B cell (primary cell): ENCODE measurements around the gene CRTAC1. TPM values are rescaled to one million over a fixed set of nuclear protein-coding genes. Genes with fewer than 3 reads are reported as not detected.

ENCODE experiments used
- ATAC-seq: fragments of 200-7000 bp; cut with Tn5 transposase; one replicate; pipeline ENCODE4 v1.10.0; 2021; ENCODE audit warnings: low read depth, mild to moderate bottlenecking, moderate number of reproducible peaks, moderate library complexity
- CTCF ChIA-PET: fragments of 350-600 bp; sonication (Branson Sonifier 250); formaldehyde crosslinking; loops from one replicate; lab custom pipeline; 2021; ENCODE audit warnings: antibody characterized with exemption, inconsistent platforms; lab: Charles Lee
- POLR2A ChIA-PET: fragments of 350-600 bp; sonication (Branson Sonifier 250); formaldehyde crosslinking; loops from one replicate; lab custom pipeline; 2021; ENCODE audit warnings: antibody characterized with exemption; lab: Charles Lee
- DNase-seq: peaks from one replicate; pipeline ENCODE4 v3.0.0; 2013
- H2AFZ ChIP-seq: 2 replicates; pipeline ENCODE4 v1.6.1; 2012; ENCODE audit warnings: mild to moderate bottlenecking, low read depth, low read length; ENCODE audit not compliant: insufficient read depth, poor library complexity, severe bottlenecking
- H3K27ac ChIP-seq, 2 donors: 1 replicate in 1 of 2; 2 replicates in 1 of 2; pipeline ENCODE4 v1.5.1; 2012 to 2013; ENCODE audit warnings: low read length in 2 of 2, mild to moderate bottlenecking in 2 of 2, moderate library complexity in 1 of 2
- H3K27me3 ChIP-seq, 4 experiments: fragments of 200-600 bp in 1 of 4; sonication (generic) in 1 of 4; replicated peaks in 1 of 4; 1 replicate in 2 of 4; 2 replicates in 2 of 4; pipeline versions ENCODE4 v1.6.1 to v1.7.0; 2013 to 2016; ENCODE audit warnings: low read length in 3 of 4, mild to moderate bottlenecking in 2 of 4, mixed read lengths in 1 of 4, moderate library complexity in 1 of 4; ENCODE audit not compliant: insufficient read depth in 4 of 4, control insufficient read depth in 3 of 4; ENCODE audit errors: control extremely low read depth in 1 of 4
- H3K36me3 ChIP-seq, 2 experiments: replicated peaks in 1 of 2; 1 replicate in 1 of 2; 2 replicates in 1 of 2; pipeline versions ENCODE4 v1.6.1 to v1.7.1; 2013; ENCODE audit warnings: low read length in 1 of 2; ENCODE audit not compliant: insufficient read depth in 2 of 2, control insufficient read depth in 1 of 2; ENCODE audit errors: control extremely low read depth in 1 of 2, extremely low read depth in 1 of 2
- H3K4me1 ChIP-seq, 2 donors: fragments of 200-600 bp in 1 of 2; sonication (generic) in 1 of 2; 1 replicate in 1 of 2; 2 replicates in 1 of 2; pipeline versions ENCODE4 v1.5.1 to v1.6.1; 2013 to 2017; ENCODE audit warnings: low read length in 2 of 2; ENCODE audit not compliant: control insufficient read depth in 2 of 2, insufficient read depth in 2 of 2
- H3K4me2 ChIP-seq: replicated peaks from 2 replicates; pipeline ENCODE3; 2012; ENCODE audit warnings: mild to moderate bottlenecking, low read depth, low read length; ENCODE audit not compliant: poor library complexity, severe bottlenecking
- H3K4me3 ChIP-seq, 5 experiments: fragments of 200-600 bp in 1 of 5; sonication (generic) in 1 of 5; 1 replicate in 3 of 5; 2 replicates in 2 of 5; pipeline versions ENCODE4 v1.5.1 to v1.7.0; 2011 to 2016; ENCODE audit warnings: low read length in 4 of 5, mild to moderate bottlenecking in 4 of 5, low read depth in 2 of 5, control low read depth in 1 of 5, moderate library complexity in 1 of 5; ENCODE audit not compliant: insufficient read depth in 1 of 5; ENCODE audit errors: control extremely low read depth in 1 of 5, extremely low read depth in 1 of 5
- H3K79me2 ChIP-seq: fragments of 200-600 bp; sonication (generic); one replicate; pipeline ENCODE4 v1.6.0; 2016; ENCODE audit warnings: low read length; ENCODE audit not compliant: control insufficient read depth, insufficient read depth
- H3K9ac ChIP-seq: fragments of 200-600 bp; sonication (generic); 2 replicates; pipeline ENCODE4 v1.6.1; 2017; ENCODE audit warnings: mild to moderate bottlenecking, low read length, moderate library complexity
- H3K9me3 ChIP-seq, 3 donors: one replicate each; pipeline versions ENCODE4 v1.6.1 to v1.7.1; 2013; ENCODE audit warnings: low read length in 2 of 3; ENCODE audit not compliant: control insufficient read depth in 2 of 3, insufficient read depth in 1 of 3; ENCODE audit errors: control extremely low read depth in 1 of 3
- H4K20me1 ChIP-seq: 2 replicates; pipeline ENCODE4 v1.6.0; 2012; ENCODE audit warnings: mild to moderate bottlenecking, low read length; ENCODE audit not compliant: insufficient read depth, control insufficient read depth, poor library complexity, severe bottlenecking
- H3K27ac Mint-ChIP-seq: one replicate; pipeline ENCODE4 v1.8.0; 2021; ENCODE audit warnings: mixed read lengths
- H3K27me3 Mint-ChIP-seq: one replicate; pipeline ENCODE4 v1.8.0; 2021; ENCODE audit warnings: mixed read lengths
- H3K4me1 Mint-ChIP-seq: one replicate; pipeline ENCODE4 v1.8.0; 2021; ENCODE audit warnings: mixed read lengths
- H3K4me3 Mint-ChIP-seq: one replicate; pipeline ENCODE4 v1.8.0; 2021; ENCODE audit warnings: mixed read lengths
- H3K9me3 Mint-ChIP-seq: one replicate; pipeline ENCODE4 v1.8.0; 2022; ENCODE audit warnings: mixed read lengths; ENCODE audit not compliant: insufficient read depth
- EZH2 ChIP-seq: IDR thresholded peaks from 2 replicates; pipeline ENCODE4 v1.6.1; 2012; ENCODE audit warnings: borderline replicate concordance, low read depth, mild to moderate bottlenecking, moderate library complexity, low read length; ENCODE audit not compliant: insufficient read depth, poor library complexity, severe bottlenecking
- WGBS: methylation state at CpG from one replicate; pipeline ENCODE4 v1.1.5; 2013; ENCODE audit warnings: missing lambda C conversion rate; ENCODE audit not compliant: insufficient coverage; 5-methylcytosine and 5-hydroxymethylcytosine counted together
- intact Hi-C: fragments of 100-400 bp; cut with micrococcal nuclease; formaldehyde crosslinking; loops from one replicate; pipeline ENCODE4 v1.10.0; 2022
- polyA plus RNA-seq: library from polyadenylated mRNA; depleted of rRNA; stranded (reverse); fragments of >200 nt; gene quantifications from 2 replicates; pipeline ENCODE4 v1.2.3, GENCODE V29; 2012
- total RNA-seq, 2 donors: library from RNA; stranded (reverse); fragments of 120-200 nt in 1 of 2; gene quantifications; 1 replicate in 1 of 2; 2 replicates in 1 of 2; pipeline versions ENCODE4 v1.2.3 to v1.2.4, GENCODE V29; 2013 to 2022
- TF ChIP-seq, protein P1 (sequence below): fragments of 200-600 bp; IDR thresholded peaks from one replicate; pipeline ENCODE4 v1.8.0; 2022; ENCODE audit warnings: antibody characterized with exemption, mild to moderate bottlenecking

CRTAC1 gene
- total and polyA plus RNA-seq, 2 donors (not counting 1 experiment from before 2014, with no cell fraction given): not detected

DNA sequence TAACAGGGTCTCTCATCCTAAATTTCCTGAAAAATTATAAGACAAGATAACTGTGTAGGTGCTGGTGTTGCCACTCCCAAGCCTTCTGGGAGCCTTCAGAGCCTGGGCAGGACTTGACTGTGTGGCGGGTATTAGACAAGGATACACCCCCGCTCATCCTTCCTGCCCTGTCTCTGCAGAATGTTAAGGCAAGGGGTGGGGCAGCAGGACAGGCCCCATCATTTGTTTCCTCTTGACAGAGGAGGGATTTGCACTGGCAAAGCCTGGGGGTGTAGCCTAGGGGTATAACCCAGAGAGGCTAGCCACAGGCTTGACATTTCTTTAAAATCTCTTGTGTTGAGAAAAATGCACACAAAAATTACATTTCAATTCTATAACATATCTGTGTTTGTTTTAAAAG, 117.2 kb downstream of the CRTAC1 start:
- Mint-ChIP-seq H3K27ac (no peak overlapping the region), H3K27me3 (peaks cover 38% of the 10 kb centered on the region), H3K4me3 (no peak overlapping the region), H3K9me3 (no peaks in the 10 kb centered on the region), H3K4me1 (no peaks in the 10 kb centered on the region)
- Histone ChIP-seq H3K4me1 (peaks cover 0 to 5% of the 10 kb centered on the region in 2 donors), H3K4me3 (no peak overlapping the region), H3K9ac (no peak overlapping the region), H3K36me3 (no peaks in the 10 kb centered on the region), H3K9me3 (no peaks in the 10 kb centered on the region), H3K27ac (no peak overlapping the region), H3K27me3 (peaks cover 0 to 5% (median 2%) of the 10 kb centered on the region in 4 experiments), H4K20me1 (no peaks in the 10 kb centered on the region), H3K79me2 (no peaks in the 10 kb centered on the region), H2AFZ (no peak overlapping the region), H3K4me2 (no peak overlapping the region)
- CTCF ChIA-PET: no interaction called here
- 100% methylated on average over 2 of the region's 2 CpGs for WGBS
- DNase-seq (no peak), ATAC-seq (no peak)
- intact Hi-C loops: no loop called here
- TF ChIP-seq, protein P1, sequence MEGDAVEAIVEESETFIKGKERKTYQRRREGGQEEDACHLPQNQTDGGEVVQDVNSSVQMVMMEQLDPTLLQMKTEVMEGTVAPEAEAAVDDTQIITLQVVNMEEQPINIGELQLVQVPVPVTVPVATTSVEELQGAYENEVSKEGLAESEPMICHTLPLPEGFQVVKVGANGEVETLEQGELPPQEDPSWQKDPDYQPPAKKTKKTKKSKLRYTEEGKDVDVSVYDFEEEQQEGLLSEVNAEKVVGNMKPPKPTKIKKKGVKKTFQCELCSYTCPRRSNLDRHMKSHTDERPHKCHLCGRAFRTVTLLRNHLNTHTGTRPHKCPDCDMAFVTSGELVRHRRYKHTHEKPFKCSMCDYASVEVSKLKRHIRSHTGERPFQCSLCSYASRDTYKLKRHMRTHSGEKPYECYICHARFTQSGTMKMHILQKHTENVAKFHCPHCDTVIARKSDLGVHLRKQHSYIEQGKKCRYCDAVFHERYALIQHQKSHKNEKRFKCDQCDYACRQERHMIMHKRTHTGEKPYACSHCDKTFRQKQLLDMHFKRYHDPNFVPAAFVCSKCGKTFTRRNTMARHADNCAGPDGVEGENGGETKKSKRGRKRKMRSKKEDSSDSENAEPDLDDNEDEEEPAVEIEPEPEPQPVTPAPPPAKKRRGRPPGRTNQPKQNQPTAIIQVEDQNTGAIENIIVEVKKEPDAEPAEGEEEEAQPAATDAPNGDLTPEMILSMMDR: no peak
- no peak for TF ChIP-seq EZH2
- POLR2A ChIA-PET: no interaction called here

DNA sequence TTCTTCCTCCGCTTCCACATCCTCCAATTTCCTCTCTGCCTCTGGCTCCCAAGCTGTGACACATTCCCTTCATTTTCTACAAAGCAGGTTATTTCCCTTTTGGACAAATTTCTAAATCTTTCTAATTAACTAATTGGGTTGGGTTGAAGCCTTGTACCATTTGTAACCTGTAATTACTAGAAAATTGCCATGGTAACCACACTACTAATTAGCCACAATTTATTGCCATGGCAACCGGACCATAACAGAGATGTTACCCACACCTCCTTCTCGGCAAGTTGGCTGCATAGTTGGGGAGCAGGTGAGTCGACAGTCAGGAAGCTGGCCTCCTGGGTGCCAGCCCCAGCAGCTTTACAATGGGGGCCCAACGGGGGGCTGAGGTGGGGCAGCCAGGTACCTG, 119.2 kb downstream of the CRTAC1 start:
- H3K36me3 ChIP-seq: no peaks in the 10 kb centered on the region
- 56% methylated on average over 5 of the region's 5 CpGs for WGBS
- DNase-seq (no peak), ATAC-seq (no peak)
- H3K4me2 ChIP-seq: no peak overlapping the region
- no peak overlapping the region for H3K9ac ChIP-seq
- Mint-ChIP-seq H3K9me3 (no peaks in the 10 kb centered on the region), H3K27ac (no peak overlapping the region), H3K27me3 (peaks cover 39% of the 10 kb centered on the region), H3K4me3 (no peak overlapping the region), H3K4me1 (no peaks in the 10 kb centered on the region)
- H3K4me3 ChIP-seq: no peak overlapping the region
- TF ChIP-seq EZH2: no peak
- TF ChIP-seq, protein P1: no peak
- ChIA-PET CTCF (interaction anchor here (0.5 to 2.4 kb wide), 5 partner anchors 8 to 1648 kb away, joined by 3 to 6 read pairs (median 3); no protein-coding TSS in a partner anchor), POLR2A (no interaction called here)
- no peaks in the 10 kb centered on the region for H3K79me2 ChIP-seq
- H2AFZ ChIP-seq: no peak overlapping the region
- H3K9me3 ChIP-seq: no peaks in the 10 kb centered on the region
- intact Hi-C loops: no loop called here
- no peaks in the 10 kb centered on the region for H4K20me1 ChIP-seq
- H3K4me1 ChIP-seq: peaks cover 0 to 5% of the 10 kb centered on the region in 2 donors
- H3K27ac ChIP-seq: no peak overlapping the region
- peaks cover 0 to 8% (median 2%) of the 10 kb centered on the region in 4 experiments for H3K27me3 ChIP-seq
